ENCODE data around the gene LCK. TPM values are rescaled to one million over a fixed set of nuclear protein-coding genes. Genes with fewer than 3 reads are reported as not detected.
"Not testable (repeated sequence)": the region's sequence is repeated elsewhere in the genome, so short reads cannot be mapped to it uniquely, and the experiment has no call there.

LCK gene
- polyA plus RNA-seq, 5 donors = 0.68 to 2.0 (median 1.6) TPM

DNA sequence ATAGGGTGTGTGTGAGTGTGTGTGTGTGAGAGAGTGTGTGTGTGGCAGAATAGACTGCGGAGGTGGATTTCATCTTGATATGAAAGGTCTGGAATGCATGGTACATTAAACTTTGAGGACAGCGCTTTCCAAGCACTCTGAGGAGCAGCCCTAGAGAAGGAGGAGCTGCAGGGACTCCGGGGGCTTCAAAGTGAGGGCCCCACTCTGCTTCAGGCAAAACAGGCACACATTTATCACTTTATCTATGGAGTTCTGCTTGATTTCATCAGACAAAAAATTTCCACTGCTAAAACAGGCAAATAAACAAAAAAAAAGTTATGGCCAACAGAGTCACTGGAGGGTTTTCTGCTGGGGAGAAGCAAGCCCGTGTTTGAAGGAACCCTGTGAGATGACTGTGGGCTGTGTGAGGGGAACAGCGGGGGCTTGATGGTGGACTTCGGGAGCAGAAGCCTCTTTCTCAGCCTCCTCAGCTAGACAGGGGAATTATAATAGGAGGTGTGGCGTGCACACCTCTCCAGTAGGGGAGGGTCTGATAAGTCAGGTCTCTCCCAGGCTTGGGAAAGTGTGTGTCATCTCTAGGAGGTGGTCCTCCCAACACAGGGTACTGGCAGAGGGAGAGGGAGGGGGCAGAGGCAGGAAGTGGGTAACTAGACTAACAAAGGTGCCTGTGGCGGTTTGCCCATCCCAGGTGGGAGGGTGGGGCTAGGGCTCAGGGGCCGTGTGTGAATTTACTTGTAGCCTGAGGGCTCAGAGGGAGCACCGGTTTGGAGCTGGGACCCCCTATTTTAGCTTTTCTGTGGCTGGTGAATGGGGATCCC is 22.5 kb downstream of the LCK start:
- no peak for DNase-seq

GRCh38 chr1:32274646-32275340 is 23.7 kb downstream of the LCK start:
- DNase-seq = no peak

GRCh38 chr1:32275424-32275823 is 24.4 kb downstream of the LCK start:
- DNase-seq = peak in 1 of 2 donors; percentile 28

- DNase-seq = no peak
These were observed 25.1 kb downstream of the LCK start for GRCh38 chr1:32276032-32276782.

- not testable (repeated sequence) for DNase-seq
These were observed 33.7 kb downstream of the LCK start for GRCh38 chr1:32284777-32285176.

- DNase-seq = no peak
These were observed 34.6 kb downstream of the LCK start for GRCh38 chr1:32285658-32286057.

DNA sequence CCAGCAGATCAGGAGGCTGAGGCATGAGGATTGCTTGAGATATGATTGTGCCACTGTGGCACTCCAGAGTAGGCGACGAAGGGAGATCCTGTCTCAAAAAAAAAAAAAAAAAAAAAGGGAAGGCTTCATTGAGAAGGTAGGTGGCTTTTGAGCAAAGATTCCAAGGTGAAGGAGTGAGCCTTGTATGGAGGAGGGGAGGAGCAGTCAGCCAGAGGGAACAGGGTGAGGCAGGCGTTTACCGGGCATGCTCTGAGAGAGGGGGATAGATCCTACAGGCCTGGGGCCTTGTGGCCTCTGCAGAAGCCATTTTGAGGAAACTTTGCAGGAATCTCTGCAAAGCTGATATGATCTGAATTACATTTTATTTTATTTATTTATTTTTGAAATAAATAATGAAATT is 35.7 kb downstream of the LCK start:
- DNase-seq = no peak

DNA sequence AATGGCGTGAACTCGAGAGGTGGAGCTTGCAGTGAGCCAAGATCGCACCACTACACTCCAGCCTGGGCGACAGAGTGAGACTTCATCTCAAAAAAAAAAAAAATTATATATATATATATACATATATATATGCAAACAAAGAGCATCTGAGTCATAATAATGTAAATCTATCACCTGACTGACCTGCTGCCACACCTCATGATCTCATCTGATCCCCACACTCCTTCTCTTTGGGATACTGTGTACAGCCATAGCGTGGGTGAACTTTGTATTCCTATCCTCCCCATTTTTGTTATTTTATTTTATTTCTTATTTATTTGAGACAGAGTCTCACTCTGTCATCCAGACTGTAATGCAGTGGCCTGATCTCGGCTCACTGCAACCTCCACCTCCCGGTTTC is 38.2 kb downstream of the LCK start:
- no peak for DNase-seq

DNA sequence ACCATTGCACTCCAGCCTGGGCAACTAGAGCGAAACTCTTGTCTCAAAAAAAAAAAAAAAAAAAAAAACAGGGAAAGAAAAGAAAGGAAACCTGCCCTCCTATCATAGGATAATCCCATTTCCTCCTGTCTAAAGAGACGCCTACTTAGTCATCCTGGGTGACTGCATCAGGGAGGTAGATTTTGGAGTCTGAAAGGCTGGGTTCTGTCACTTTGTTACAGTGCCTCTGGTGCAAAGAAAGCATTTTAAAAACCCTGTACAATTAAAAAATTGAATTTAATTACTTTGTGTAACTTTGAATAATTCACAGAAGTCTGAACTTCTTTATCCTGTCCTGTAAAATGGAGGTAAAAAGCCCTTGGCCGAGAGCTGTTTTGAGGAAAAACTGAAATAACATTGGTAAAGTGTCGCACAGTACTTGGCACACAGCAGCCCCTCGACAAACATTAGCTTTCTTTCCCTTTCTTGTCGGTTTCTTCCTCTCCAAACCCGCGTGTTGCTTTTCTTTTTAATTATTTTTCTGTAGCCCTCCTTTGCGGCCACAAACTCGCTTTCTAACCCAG is 40.2 kb downstream of the LCK start:
- DNase-seq = no peak

- DNase-seq = peak; percentile 94
These were observed 40.9 kb downstream of the LCK start, which contains the start of gene HDAC1 for GRCh38 chr1:32291708-32292538. HDAC1 (plus strand) TSS chr1:32292083; CDS start chr1:32292170, 87 bp downstream.

DNA sequence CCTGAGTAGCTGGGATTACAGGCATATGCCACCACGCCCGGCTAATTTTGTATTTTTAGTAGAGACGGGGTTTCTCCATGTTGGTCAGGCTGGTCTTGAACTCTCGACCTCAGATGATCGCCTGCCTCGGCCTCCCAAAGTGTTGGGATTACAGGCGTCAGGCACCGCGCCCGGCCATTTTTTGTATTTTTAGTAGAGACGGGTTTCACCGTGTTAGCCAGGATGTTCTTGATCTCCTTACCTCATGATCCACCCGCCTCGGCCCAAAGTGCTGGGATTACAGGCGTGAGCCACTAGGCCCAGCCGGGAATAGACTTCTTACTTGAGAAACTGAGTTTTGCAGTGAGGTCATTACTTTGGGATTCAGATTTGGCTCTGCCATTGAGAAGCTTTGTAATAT is 47.1 kb downstream of the LCK start:
- DNase-seq = not testable (repeated sequence)

DNA sequence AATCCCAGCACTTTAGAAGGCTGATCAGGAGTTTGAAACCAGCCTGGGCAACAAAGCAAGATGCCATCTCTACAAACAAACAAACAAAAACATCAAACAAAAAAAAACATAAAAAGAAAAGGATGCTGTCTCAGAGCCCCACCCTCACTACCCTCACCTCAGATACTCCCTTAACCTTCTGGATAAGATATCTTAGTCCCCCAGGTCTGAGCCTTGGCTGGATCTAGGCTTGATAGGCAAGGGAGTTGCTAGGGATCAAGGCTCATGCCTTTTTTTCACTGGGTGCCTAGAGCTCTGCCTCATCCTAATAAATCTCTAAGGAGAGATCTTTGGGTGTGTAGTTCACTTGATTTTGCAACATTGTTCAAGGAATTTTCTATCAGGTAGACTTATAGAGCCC is 48.3 kb downstream of the LCK start:
- DNase-seq = no peak

DNA sequence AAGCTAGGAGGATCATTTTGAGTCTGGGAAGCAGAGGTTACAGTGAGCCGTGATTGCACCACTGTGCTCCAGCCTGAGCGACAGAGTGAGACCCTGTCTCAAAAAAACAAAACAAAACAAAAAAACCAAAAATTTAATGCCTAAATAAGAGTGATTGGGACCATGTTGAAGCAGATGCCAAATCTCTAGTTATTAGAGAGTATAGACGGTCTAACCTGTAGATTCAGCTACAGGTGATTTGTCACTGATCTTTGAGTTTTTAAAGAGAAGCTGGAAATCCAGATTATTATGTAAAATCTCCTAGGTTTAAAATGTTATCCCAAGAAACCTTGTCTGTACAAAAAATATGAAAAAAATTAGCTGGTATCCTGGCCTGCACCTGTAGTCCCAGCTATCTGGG is 52.3 kb downstream of the LCK start:
- no peak for DNase-seq

- DNase-seq = no peak
These were observed 53.0 kb downstream of the LCK start for GRCh38 chr1:32303997-32304622.

- no peak for DNase-seq
These were observed 54.2 kb downstream of the LCK start for GRCh38 chr1:32305310-32305709.

- no peak for DNase-seq
These were observed 56.3 kb downstream of the LCK start for GRCh38 chr1:32307324-32307723.

GRCh38 chr1:32309960-32310359 is 58.9 kb downstream of the LCK start:
- DNase-seq = no peak

DNA sequence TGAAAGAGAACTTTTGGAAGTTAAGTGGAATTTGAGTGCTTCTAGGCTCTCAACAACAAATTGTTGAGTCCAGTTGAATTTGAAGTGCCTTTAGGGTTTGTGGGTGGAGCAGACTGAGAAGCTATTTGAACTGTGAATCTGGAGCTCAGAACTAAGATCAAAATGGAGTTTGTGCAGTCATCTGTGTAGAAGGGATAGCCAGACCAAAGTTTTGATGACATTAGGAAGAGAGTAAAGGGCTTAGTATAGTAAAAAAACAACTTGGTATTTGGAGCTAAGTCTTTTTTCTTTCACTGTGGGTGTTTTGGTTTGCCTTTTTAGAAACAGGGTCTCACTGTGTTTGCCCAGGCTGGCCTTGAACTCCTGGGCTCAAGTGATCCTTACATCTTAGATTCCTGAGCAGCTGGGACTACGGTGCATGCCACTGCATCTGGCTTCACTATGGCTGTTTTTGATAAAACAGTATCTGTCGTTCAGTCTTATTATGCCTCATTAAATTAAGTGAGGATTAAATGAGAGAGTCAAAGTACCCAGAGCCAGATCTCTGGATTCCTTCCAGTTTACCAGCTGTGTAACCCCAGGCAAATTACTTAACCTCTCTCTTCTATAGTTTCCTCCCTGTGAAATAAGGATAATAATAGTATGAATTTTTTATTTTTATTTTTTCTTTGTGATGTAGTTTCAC is 60.8 kb downstream of the LCK start:
- DNase-seq = no peak

DNA sequence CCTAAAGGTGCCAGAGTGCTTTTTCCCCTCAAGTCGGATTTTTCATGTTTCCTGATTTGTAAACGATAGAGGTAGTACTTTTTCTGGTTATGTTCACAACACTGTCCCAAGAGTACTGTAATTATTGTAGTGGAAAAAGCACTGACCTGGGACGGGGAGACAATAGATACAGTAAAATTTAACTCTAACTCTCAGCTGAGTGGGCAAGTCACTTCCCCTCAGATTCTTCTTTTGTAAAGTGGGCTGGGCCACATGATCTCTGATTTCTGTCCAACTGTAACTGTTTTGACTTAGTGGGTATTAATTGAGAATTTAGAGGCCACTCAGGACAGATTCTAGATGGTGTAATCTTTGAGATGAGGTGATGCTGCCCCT is 65.8 kb downstream of the LCK start:
- DNase-seq = no peak

All from right lung (tissue), 5 donors.